ENCODE results near the gene SPATA2L. TPM values are rescaled to one million over a fixed set of nuclear protein-coding genes. Genes with fewer than 3 reads are reported as not detected.
"Not testable (repeated sequence)": the region's sequence is repeated elsewhere in the genome, so short reads cannot be mapped to it uniquely, and the experiment has no call there.

The SPATA2L gene
- total RNA-seq, 1 experiment from 2014 or later = 12.2 TPM

DNA sequence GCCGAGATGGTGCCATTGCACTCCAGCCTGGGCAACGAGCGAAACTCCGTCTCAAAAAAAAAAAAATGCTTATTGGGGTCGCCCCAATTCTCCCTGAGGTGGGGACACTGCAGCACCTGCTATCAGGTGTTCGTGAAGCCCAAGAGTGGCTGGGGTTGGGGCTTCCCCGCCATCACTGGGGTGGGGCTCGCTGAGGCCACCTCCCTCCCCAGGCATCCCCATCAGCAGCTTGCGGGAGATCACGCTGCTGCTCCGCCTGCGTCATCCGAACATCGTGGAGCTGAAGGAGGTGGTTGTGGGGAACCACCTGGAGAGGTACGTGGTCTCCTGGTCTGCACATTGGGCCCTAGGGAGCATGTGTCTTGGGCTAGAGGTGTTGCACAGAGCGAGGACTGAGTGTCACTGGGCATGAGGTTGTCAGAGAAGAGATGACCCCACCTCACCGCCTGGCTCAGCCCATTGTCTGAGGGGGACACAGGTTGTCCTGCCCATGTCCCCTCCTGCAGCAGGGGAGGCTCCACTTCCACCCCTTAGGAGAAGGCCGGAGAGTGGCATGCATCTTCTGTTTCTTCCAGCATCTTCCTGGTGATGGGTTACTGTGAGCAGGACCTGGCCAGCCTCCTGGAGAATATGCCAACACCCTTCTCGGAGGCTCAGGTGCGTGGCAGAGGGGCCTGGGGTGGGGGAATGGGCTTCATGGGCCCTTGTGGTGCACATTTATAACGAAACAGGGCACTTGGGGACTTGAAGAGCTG is 10.1 kb downstream of the SPATA2L start:
- H3K36me3 ChIP-seq (ENCODE audit: low read depth, low read length) = peaks cover 4% of the 10 kb centered on the region; the same call in 1 of the 2 replicates
- CTCF ChIA-PET = no interaction called here
- no peak overlapping the region for H3K9ac ChIP-seq (ENCODE audit: low read length)

GRCh38 chr16:89690392-89690901 is 11.1 kb downstream of the SPATA2L start:
- Histone ChIP-seq H3K9me3 (ENCODE audit: low read length) (no peaks in the 10 kb centered on the region), H3K4me3 (ENCODE audit: low read length) (no peak overlapping the region), H3K36me3 (ENCODE audit: low read depth, low read length) (peaks cover 4% of the 10 kb centered on the region; the same call in 1 of the 2 replicates), H3K79me2 (ENCODE audit: low read length) (peaks cover 27% of the 10 kb centered on the region), H3K27me3 (ENCODE audit: low read length) (no peaks in the 10 kb centered on the region), H3K9me2 (replicated peaks; ENCODE audit: low read length) (no peaks in the 10 kb centered on the region), H3K27ac (ENCODE audit: low read length) (no peak overlapping the region), H3K4me1 (ENCODE audit: insufficient read depth, low read length) (peaks cover 6% of the 10 kb centered on the region; the same call in 1 of the 2 replicates), H4K20me1 (ENCODE audit: low read length) (no peaks in the 10 kb centered on the region), H2AFZ (ENCODE audit: low read length) (no peak overlapping the region), H3K4me2 (ENCODE audit: low read length) (no peak overlapping the region), H3K9ac (ENCODE audit: low read length) (no peak overlapping the region), H3F3A (ENCODE audit: low read length, unreplicated experiment) (no peaks in the 10 kb centered on the region)
- TF ChIP-seq CTCF (conservative IDR thresholded peaks at IDR 0.05; ENCODE audit: low read depth, low read length) (no peak), EZH2 (IDR thresholded peaks at IDR 0.05; ENCODE audit: low read length, unreplicated experiment) (no peak), EZH2phosphoT487 (IDR thresholded peaks at IDR 0.05; ENCODE audit: borderline replicate concordance, low read length) (no peak)
- CTCF ChIA-PET = no interaction called here
- intact Hi-C loops (cut with micrococcal nuclease) = no loop called here
- BruUV-seq (replicated peaks) = no TSS peak
- DNase-seq = no peak
- ATAC-seq = no peak
- POLR2A ChIA-PET (ENCODE audit: unreplicated experiment) = no interaction called here

More for the DNA sequence above, 10.1 kb downstream of the SPATA2L start:
- Histone ChIP-seq H3K27me3 (ENCODE audit: low read length) (no peaks in the 10 kb centered on the region), H3K4me1 (ENCODE audit: insufficient read depth, low read length) (peaks cover 6% of the 10 kb centered on the region; the same call in 1 of the 2 replicates), H4K20me1 (ENCODE audit: low read length) (no peaks in the 10 kb centered on the region), H3K79me2 (ENCODE audit: low read length) (peaks cover 27% of the 10 kb centered on the region), H3K4me3 (ENCODE audit: low read length) (no peak overlapping the region), H3K27ac (ENCODE audit: low read length) (no peak overlapping the region), H2AFZ (ENCODE audit: low read length) (no peak overlapping the region), H3F3A (ENCODE audit: low read length, unreplicated experiment) (no peaks in the 10 kb centered on the region), H3K9me2 (replicated peaks; ENCODE audit: low read length) (no peaks in the 10 kb centered on the region), H3K4me2 (ENCODE audit: low read length) (no peak overlapping the region), H3K9me3 (ENCODE audit: low read length) (no peaks in the 10 kb centered on the region)
- intact Hi-C loops (cut with micrococcal nuclease) = no loop called here
- POLR2A ChIA-PET (ENCODE audit: unreplicated experiment) = no interaction called here
- no peak for DNase-seq
- no peak for TF ChIP-seq CTCF (conservative IDR thresholded peaks at IDR 0.05; ENCODE audit: low read depth, low read length)
- TF ChIP-seq EZH2phosphoT487 (IDR thresholded peaks at IDR 0.05; ENCODE audit: borderline replicate concordance, low read length) = no peak
- no TSS peak for BruUV-seq (replicated peaks)
- ATAC-seq = no peak

- H3K9me2 ChIP-seq (replicated peaks; ENCODE audit: low read length); H3K4me2 ChIP-seq (ENCODE audit: low read length); intact Hi-C loops (cut with micrococcal nuclease); H3K36me3 ChIP-seq (ENCODE audit: low read depth, low read length); ATAC-seq; H3K9me3 ChIP-seq (ENCODE audit: low read length); H3K27ac ChIP-seq (ENCODE audit: low read length); H3F3A ChIP-seq (ENCODE audit: low read length, unreplicated experiment); BruUV-seq (replicated peaks); H4K20me1 ChIP-seq (ENCODE audit: low read length); H3K9ac ChIP-seq (ENCODE audit: low read length); H3K4me1 ChIP-seq (ENCODE audit: insufficient read depth, low read length); CTCF ChIA-PET; POLR2A ChIA-PET (ENCODE audit: unreplicated experiment); DNase-seq; H3K4me3 ChIP-seq (ENCODE audit: low read length); H3K27me3 ChIP-seq (ENCODE audit: low read length); H2AFZ ChIP-seq (ENCODE audit: low read length): not testable (repeated sequence)
- peaks cover 27% of the 10 kb centered on the region for H3K79me2 ChIP-seq (ENCODE audit: low read length)
Observed at GRCh38 chr16:89689621-89690020, 11.9 kb downstream of the SPATA2L start.
